H1 (cell line): ENCODE data around the gene ARHGEF28. TPM values are rescaled to one million over a fixed set of nuclear protein-coding genes. Genes with fewer than 3 reads are reported as not detected.

Source experiments
- CTCF ChIA-PET: fragments of 300-600 bp; sonication (Branson Sonifier 250); formaldehyde crosslinking; loops from one replicate; lab custom pipeline; 2021; ENCODE audit not compliant: partially characterized antibody; lab: Charles Lee
- POLR2A ChIA-PET: fragments of 300-600 bp; sonication (Branson Sonifier 250); formaldehyde crosslinking; loops from one replicate; lab custom pipeline; 2021; ENCODE audit warnings: inconsistent platforms; ENCODE audit not compliant: partially characterized antibody; lab: Charles Lee
- DNase-seq, 2 experiments: peaks; one replicate each; pipeline versions ENCODE4 v3.0.0 to v3.0.0-alpha.2; 2010 to 2022; ENCODE audit warnings: low spot score in 2 of 2, low read depth in 1 of 2, mixed read lengths in 1 of 2
- FAIRE-seq: peaks from 2 replicates; lab custom pipeline; 2011; peaks lifted over from hg19 to GRCh38; lab: Jason Lieb, UNC
- H2AFZ ChIP-seq: 2 replicates; pipeline ENCODE4 v1.8.1; 2012; ENCODE audit warnings: low read length, inconsistent platforms
- H2AK5ac ChIP-seq: 2 replicates; pipeline ENCODE4 v1.6.1; 2013; ENCODE audit warnings: low read depth, low read length
- H2BK120ac ChIP-seq: replicated peaks from 2 replicates; pipeline ENCODE3; 2013; ENCODE audit warnings: low read depth, low read length, inconsistent platforms
- H2BK12ac ChIP-seq: 2 replicates; pipeline ENCODE4 v1.6.1; 2013; ENCODE audit warnings: low read depth, low read length
- H2BK15ac ChIP-seq: 2 replicates; pipeline ENCODE4 v1.6.1; 2013; ENCODE audit warnings: low read length
- H2BK20ac ChIP-seq: 2 replicates; pipeline ENCODE4 v1.6.1; 2013; ENCODE audit warnings: low read length
- H2BK5ac ChIP-seq: 2 replicates; pipeline ENCODE4 v1.6.1; 2013; ENCODE audit warnings: low read depth, low read length
- H3K14ac ChIP-seq: 2 replicates; pipeline ENCODE4 v1.6.1; 2013; ENCODE audit warnings: inconsistent platforms; ENCODE audit not compliant: insufficient read length
- H3K18ac ChIP-seq: 2 replicates; pipeline ENCODE4 v1.6.1; 2013; ENCODE audit warnings: low read length; ENCODE audit errors: extremely low read depth
- H3K23ac ChIP-seq: 2 replicates; pipeline ENCODE4 v1.6.1; 2013; ENCODE audit warnings: inconsistent platforms; ENCODE audit not compliant: insufficient read length
- H3K23me2 ChIP-seq: 2 replicates; pipeline ENCODE4 v1.6.1; 2013; ENCODE audit warnings: low read depth, low read length
- H3K27ac ChIP-seq: 2 replicates; pipeline ENCODE4 v1.6.1; 2011; ENCODE audit warnings: low read depth, low read length, inconsistent platforms
- H3K27me3 ChIP-seq, 4 experiments: replicated peaks in 1 of 4; 1 replicate in 1 of 4; 2 replicates in 3 of 4; pipeline versions ENCODE4 v1.6.1 to v1.8.1; 2011 to 2013; ENCODE audit warnings: low read length in 3 of 4, mild to moderate bottlenecking in 3 of 4, inconsistent platforms in 2 of 4, mixed read lengths in 2 of 4, moderate library complexity in 1 of 4; ENCODE audit not compliant: control insufficient read depth in 3 of 4, insufficient read depth in 3 of 4; ENCODE audit errors: extremely low read depth in 1 of 4
- H3K36me3 ChIP-seq, 4 experiments: 2 replicates each; pipeline versions ENCODE4 v1.6.1 to v1.8.1; 2011 to 2013; ENCODE audit warnings: mild to moderate bottlenecking in 4 of 4, low read length in 3 of 4, moderate library complexity in 2 of 4, control low read depth in 1 of 4, inconsistent platforms in 1 of 4; ENCODE audit not compliant: insufficient read depth in 4 of 4, control insufficient read depth in 2 of 4
- H3K4ac ChIP-seq: replicated peaks from 2 replicates; pipeline ENCODE3; 2013; ENCODE audit warnings: low read length, low read depth, mixed read lengths, inconsistent platforms; ENCODE audit not compliant: insufficient read length
- H3K4me1 ChIP-seq, 4 experiments: replicated peaks in 1 of 4; 1 replicate in 1 of 4; 2 replicates in 3 of 4; pipeline versions ENCODE4 v1.6.1 to v1.8.1; 2011 to 2013; ENCODE audit warnings: low read length in 3 of 4, inconsistent platforms in 2 of 4, mixed read lengths in 1 of 4; ENCODE audit not compliant: insufficient read depth in 4 of 4, control insufficient read depth in 3 of 4
- H3K4me2 ChIP-seq, 2 experiments: 2 replicates each; pipeline versions ENCODE4 v1.6.1 to v1.8.1; 2011 to 2013; ENCODE audit warnings: low read depth in 2 of 2, low read length in 2 of 2, control low read depth in 1 of 2, inconsistent platforms in 1 of 2, mild to moderate bottlenecking in 1 of 2; ENCODE audit not compliant: insufficient read depth in 1 of 2
- H3K4me3 ChIP-seq, 4 experiments: fragments of 200-600, 300-600 bp in 1 of 4; sonication (generic), shearing (Covaris generic), sonication (Bioruptor Twin) in 1 of 4; 2 replicates each; pipeline versions ENCODE4 v1.5.1 to v1.8.1; 2011 to 2016; ENCODE audit warnings: low read length in 4 of 4, low read depth in 3 of 4, control low read depth in 2 of 4, inconsistent platforms in 2 of 4, mild to moderate bottlenecking in 2 of 4, mixed read lengths in 1 of 4, moderate library complexity in 1 of 4; ENCODE audit not compliant: insufficient read depth in 2 of 4; ENCODE audit errors: extremely low read depth in 1 of 4
- H3K56ac ChIP-seq: replicated peaks from 2 replicates; pipeline ENCODE3; 2013; ENCODE audit warnings: low read depth, mild to moderate bottlenecking, mixed read lengths, low read length, inconsistent platforms; ENCODE audit not compliant: insufficient read length
- H3K79me1 ChIP-seq: 2 replicates; pipeline ENCODE4 v1.6.1; 2013; ENCODE audit warnings: low read depth, low read length, control low read depth
- H3K79me2 ChIP-seq, 2 experiments: 2 replicates each; pipeline versions ENCODE4 v1.6.1 to v1.8.1; 2012 to 2013; ENCODE audit warnings: low read length in 2 of 2, mild to moderate bottlenecking in 2 of 2, inconsistent platforms in 1 of 2; ENCODE audit not compliant: insufficient read depth in 2 of 2, control insufficient read depth in 1 of 2
- H3K9ac ChIP-seq, 4 experiments: replicated peaks in 1 of 4; 1 replicate in 1 of 4; 2 replicates in 3 of 4; pipeline versions ENCODE4 v1.6.1 to v1.8.1; 2011 to 2013; ENCODE audit warnings: low read depth in 3 of 4, low read length in 3 of 4, control low read depth in 2 of 4, mild to moderate bottlenecking in 2 of 4, moderate library complexity in 2 of 4, inconsistent platforms in 1 of 4; ENCODE audit errors: extremely low read depth in 1 of 4
- H3K9me3 ChIP-seq, 2 experiments: 2 replicates each; pipeline versions ENCODE4 v1.6.1 to v1.8.1; 2012 to 2013; ENCODE audit warnings: mild to moderate bottlenecking in 2 of 2, moderate library complexity in 2 of 2, control low read depth in 1 of 2, inconsistent platforms in 1 of 2, low read depth in 1 of 2, low read length in 1 of 2, mixed read lengths in 1 of 2; ENCODE audit not compliant: insufficient read depth in 2 of 2
- H4K20me1 ChIP-seq, 2 experiments: replicated peaks in 1 of 2; 2 replicates each; pipeline versions ENCODE3 to v1.8.1; 2011 to 2013; ENCODE audit warnings: inconsistent platforms in 2 of 2, low read length in 2 of 2, mild to moderate bottlenecking in 1 of 2; ENCODE audit not compliant: insufficient read depth in 2 of 2, control insufficient read depth in 1 of 2
- H4K5ac ChIP-seq: 2 replicates; pipeline ENCODE4 v1.6.1; 2013; ENCODE audit warnings: low read length, low read depth, mixed read lengths, inconsistent platforms; ENCODE audit not compliant: insufficient read length
- H4K8ac ChIP-seq: 2 replicates; pipeline ENCODE4 v1.8.0; 2013; ENCODE audit warnings: mild to moderate bottlenecking, moderate library complexity, low read length, inconsistent platforms; ENCODE audit not compliant: insufficient read depth; ENCODE audit errors: extremely low read depth
- H4K91ac ChIP-seq: replicated peaks from 2 replicates; pipeline ENCODE3; 2013; ENCODE audit warnings: low read length, mixed read lengths, inconsistent platforms; ENCODE audit not compliant: insufficient read length
- SP4 ChIP-seq: IDR thresholded peaks from 2 replicates; pipeline ENCODE4 v1.6.1; 2012; ENCODE audit warnings: low read length, inconsistent platforms
- WGBS, 2 experiments: shearing (Covaris generic) in 1 of 2; methylation state at CpG; one replicate each; pipeline versions ENCODE4 v1.1.6 to v1.1.7; 2013 to 2015; ENCODE audit warnings: low lambda C conversion rate in 2 of 2, mixed read lengths in 2 of 2, inconsistent platforms in 1 of 2, low coverage in 1 of 2, missing lambda C conversion rate in 1 of 2; ENCODE audit not compliant: insufficient replicate concordance in 2 of 2, insufficient coverage in 1 of 2, insufficient read length in 1 of 2; ENCODE audit errors: extremely low coverage in 1 of 2, missing lambda C conversion rate in 1 of 2; 5-methylcytosine and 5-hydroxymethylcytosine counted together
- polyA plus RNA-seq, 7 experiments: library from polyadenylated mRNA; depleted of rRNA in 3 of 7; stranded (reverse) in 5 of 7; unstranded in 2 of 7; fragments of >200 nt in 5 of 7; fragments of 200-250 nt in 2 of 7; gene quantifications; 1 replicate in 5 of 7; 2 replicates in 1 of 7; 4 replicates in 1 of 7; pipeline versions ENCODE4 v1.2.1 to v1.2.3, GENCODE V29; 2011 to 2013; ENCODE audit warnings: missing spikeins in 2 of 7, mixed read lengths in 2 of 7
- total RNA-seq: library from RNA; stranded (reverse); fragmentation: NEBNext Ultra II Directional; extraction: Animal tissue kit (Norgen Biotek cat#: 25700); gene quantifications from 2 replicates; pipeline ENCODE4 v1.2.1, GENCODE V29; 2021

Gene ARHGEF28
- total and polyA plus RNA-seq, 2 of the 8 experiments (the other 6 are each of a cell fraction or from before 2014, with no cell fraction given) = 0.33 to 1.0 TPM

GRCh38 chr5:73938938-73939320 lies 312.9 kb downstream of the ARHGEF28 start:
- H4K91ac ChIP-seq = no peak overlapping the region
- no peak overlapping the region for H3K9ac ChIP-seq
- 84% methylated on average over 5 of the region's 5 CpGs; no CpG with 5 or more reads in 1 of the 2 experiments for WGBS, 2 experiments
- no peaks in the 10 kb centered on the region for H3K36me3 ChIP-seq
- CTCF ChIA-PET = interaction anchor here (0.9 kb wide), 1 partner anchor 36 kb away, joined by 5 read pairs; no protein-coding TSS in a partner anchor
- H3K14ac ChIP-seq = no peak overlapping the region
- H4K20me1 ChIP-seq = no peaks in the 10 kb centered on the region
- DNase-seq (no peak), FAIRE-seq (no peak)
- H3K23me2 ChIP-seq = no peaks in the 10 kb centered on the region; the same call in 1 of the 2 replicates
- H2BK12ac ChIP-seq = no peak overlapping the region; the same call in 1 of the 2 replicates
- no peak overlapping the region for H2BK15ac ChIP-seq
- peaks cover 0 to 3% of the 10 kb centered on the region in 2 experiments; a peak in 1 of 4 replicates for H3K9me3 ChIP-seq
- no peak overlapping the region for H3K4me2 ChIP-seq
- no peak overlapping the region for H2BK5ac ChIP-seq
- no peaks in the 10 kb centered on the region for H3K79me1 ChIP-seq
- no peak overlapping the region for H2AK5ac ChIP-seq
- H4K8ac ChIP-seq = no peak overlapping the region
- no peak overlapping the region for H2BK120ac ChIP-seq
- H3K18ac ChIP-seq = no peak overlapping the region
- H3K27ac ChIP-seq = no peak overlapping the region
- H3K79me2 ChIP-seq = no peaks in the 10 kb centered on the region
- H4K5ac ChIP-seq = no peak overlapping the region
- H2BK20ac ChIP-seq = no peak overlapping the region
- H3K56ac ChIP-seq = no peak overlapping the region
- H3K4me3 ChIP-seq = no peak overlapping the region
- no peaks in the 10 kb centered on the region for H3K27me3 ChIP-seq
- no peaks in the 10 kb centered on the region for H3K4me1 ChIP-seq
- no peak overlapping the region for H3K23ac ChIP-seq
- no peak overlapping the region for H2AFZ ChIP-seq
- no peak overlapping the region for H3K4ac ChIP-seq
- POLR2A ChIA-PET = no interaction called here
- no peak for TF ChIP-seq SP4
